Tibial nerve (tissue), 4 donors: ENCODE results near the gene HTR1D.
"Not testable (repeated sequence)": the region's sequence is repeated elsewhere in the genome, so short reads cannot be mapped to it uniquely, and the experiment has no call there.

Source experiments
- CTCF ChIP-seq, 5 experiments: fragments of 200-600 bp in 3 of 5; fragments of 450-650 bp in 2 of 5; sonication (generic) in 3 of 5; IDR thresholded peaks; one replicate each; pipeline ENCODE4 v1.5.1; 2016 to 2019; ENCODE audit warnings: antibody characterized with exemption in 5 of 5, mild to moderate bottlenecking in 3 of 5, moderate library complexity in 2 of 5
- EP300 ChIP-seq, 2 donors: sonication (generic); formaldehyde crosslinking; IDR thresholded peaks; one replicate each; pipeline ENCODE4 v1.6.1; 2017; ENCODE audit warnings: antibody characterized with exemption in 2 of 2, mild to moderate bottlenecking in 1 of 2
- POLR2A ChIP-seq, 2 donors: fragments of 450-650 bp; IDR thresholded peaks; one replicate each; pipeline ENCODE4 v1.6.1; 2017; ENCODE audit warnings: antibody characterized with exemption in 2 of 2, mild to moderate bottlenecking in 2 of 2, moderate library complexity in 2 of 2

GRCh38 chr1:23207733-23208132 lies 9.6 kb downstream of the HTR1D start:
- not testable (repeated sequence) for TF ChIP-seq CTCF, POLR2A, EP300 (IDR thresholded peaks at IDR 0.05)
